HCT116 (cell line): ENCODE results near the gene OGG1. TPM values are rescaled to one million over a fixed set of nuclear protein-coding genes. Genes with fewer than 3 reads are reported as not detected.

Experiments used
- ATAC-seq: fragments of 200-7000 bp; cut with Tn5 transposase; 2 replicates; pipeline ENCODE4 v1.9.1; 2020; ENCODE audit warnings: mild to moderate bottlenecking, moderate library complexity
- BruUV-seq: library from RNA; stranded (reverse); fragments of 400-500 nt; replicated peaks from 2 replicates; lab custom pipeline; 2021; lab: Mats Ljungman, UMichigan
- CTCF ChIA-PET: fragments of 300-600 bp; sonication (Branson Sonifier 250); formaldehyde crosslinking; loops from one replicate; lab custom pipeline; 2021; ENCODE audit warnings: antibody characterized with exemption; lab: Charles Lee
- POLR2A ChIA-PET: fragments of 300-600, 350-600 bp; sonication (Branson Sonifier 250); formaldehyde crosslinking; loops from one replicate; lab custom pipeline; 2021; ENCODE audit warnings: antibody characterized with exemption; lab: Charles Lee
- RAD21 ChIA-PET, 2 experiments: fragments of 300-600 bp; sonication (Branson Sonifier 250); formaldehyde crosslinking; loops; one replicate each; lab custom pipeline; 2023; ENCODE audit warnings: low total read pairs in 2 of 2; ENCODE audit not compliant: uncharacterized antibody in 2 of 2, unreplicated experiment in 2 of 2, low non-redundant PET in 1 of 2; lab: Charles Lee
- DNase-seq: peaks from one replicate; pipeline ENCODE4 v3.0.0-alpha.2; 2010; ENCODE audit warnings: low read depth, low spot score
- H2AFZ ChIP-seq: fragments of 200-600 bp; shearing (Covaris generic), sonication (generic); 2 replicates; pipeline ENCODE4 v1.6.1; 2017; ENCODE audit warnings: low read depth, mixed run types, mixed read lengths, antibody characterized with exemption, low read length; ENCODE audit not compliant: poor library complexity, severe bottlenecking
- H3K27ac ChIP-seq: 2 replicates; pipeline ENCODE4 v1.5.1; 2012; ENCODE audit warnings: low read depth, low read length
- H3K27me3 ChIP-seq: fragments of 200-600 bp; sonication (generic); 2 replicates; pipeline ENCODE4 v1.6.1; 2016; ENCODE audit warnings: mixed run types, low read length, mixed read lengths; ENCODE audit not compliant: insufficient read depth
- H3K36me3 ChIP-seq, 2 experiments: fragments of 200-500 bp in 1 of 2; fragments of 200-600 bp in 1 of 2; sonication (Bioruptor generic) in 1 of 2; sonication (generic) in 1 of 2; 2 replicates each; pipeline versions ENCODE4 v1.5.1 to v1.6.1; 2014 to 2016; ENCODE audit warnings: low read length in 2 of 2, inconsistent platforms in 1 of 2, mixed read lengths in 1 of 2, mixed run types in 1 of 2; ENCODE audit not compliant: insufficient read depth in 2 of 2, control insufficient read depth in 1 of 2
- H3K4me1 ChIP-seq, 2 experiments: fragments of 200-600 bp in 1 of 2; sonication (generic) in 1 of 2; 2 replicates each; pipeline versions ENCODE4 v1.5.1 to v1.6.1; 2012 to 2017; ENCODE audit warnings: low read length in 2 of 2, inconsistent platforms in 1 of 2, mild to moderate bottlenecking in 1 of 2, mixed read lengths in 1 of 2, mixed run types in 1 of 2, moderate library complexity in 1 of 2; ENCODE audit not compliant: insufficient read depth in 2 of 2, control insufficient read depth in 1 of 2
- H3K4me2 ChIP-seq: fragments of 200-600 bp; sonication (generic); 2 replicates; pipeline ENCODE4 v1.6.1; 2017; ENCODE audit warnings: mixed run types, low read length, mixed read lengths
- H3K4me3 ChIP-seq, 2 experiments: fragments of 200-600 bp in 1 of 2; sonication (generic) in 1 of 2; replicated peaks in 1 of 2; 2 replicates each; pipeline ENCODE4 v1.5.1; 2011 to 2016; ENCODE audit warnings: low read length in 2 of 2, control low read depth in 1 of 2, low read depth in 1 of 2, mild to moderate bottlenecking in 1 of 2, mixed read lengths in 1 of 2, mixed run types in 1 of 2
- H3K79me2 ChIP-seq: fragments of 200-600 bp; sonication (generic); 2 replicates; pipeline ENCODE4 v1.6.1; 2017; ENCODE audit warnings: mild to moderate bottlenecking, mixed run types, low read length, moderate library complexity, mixed read lengths; ENCODE audit not compliant: insufficient read depth
- H3K9ac ChIP-seq: fragments of 200-600 bp; sonication (generic); 2 replicates; pipeline ENCODE4 v1.6.1; 2016; ENCODE audit warnings: low read length, mixed read lengths
- H3K9me2 ChIP-seq: fragments of 200-600 bp; sonication (generic), shearing (Covaris generic); 2 replicates; pipeline ENCODE4 v1.6.1; 2017; ENCODE audit warnings: mixed run types, mild to moderate bottlenecking, moderate library complexity; ENCODE audit not compliant: insufficient read depth
- H3K9me3 ChIP-seq, 2 experiments: fragments of 200-500 bp in 1 of 2; fragments of 200-600 bp in 1 of 2; sonication (Bioruptor generic) in 1 of 2; sonication (generic) in 1 of 2; 2 replicates each; pipeline ENCODE4 v1.6.1; 2014 to 2017; ENCODE audit warnings: low read length in 2 of 2, mixed read lengths in 2 of 2, inconsistent platforms in 1 of 2, low read depth in 1 of 2, mild to moderate bottlenecking in 1 of 2, mixed run types in 1 of 2, moderate library complexity in 1 of 2; ENCODE audit not compliant: control insufficient read depth in 1 of 2, insufficient read depth in 1 of 2
- H4K20me1 ChIP-seq: fragments of 200-600 bp; sonication (generic), shearing (Covaris generic); 2 replicates; pipeline ENCODE4 v1.6.1; 2017; ENCODE audit warnings: mixed run types, mild to moderate bottlenecking, moderate library complexity; ENCODE audit not compliant: insufficient read depth
- EGR1 ChIP-seq: IDR thresholded peaks from 2 replicates; pipeline ENCODE4 v1.6.1; 2012; ENCODE audit warnings: low read depth
- EZH2phosphoT487 ChIP-seq: fragments of 200-600 bp; IDR thresholded peaks from 2 replicates; pipeline ENCODE4 v1.6.1; 2018; ENCODE audit warnings: antibody characterized with exemption, borderline replicate concordance
- SIN3A ChIP-seq: IDR thresholded peaks from 2 replicates; pipeline ENCODE4 v1.6.1; 2012; ENCODE audit warnings: low read depth
- intact Hi-C: fragments of 100-400 bp; cut with micrococcal nuclease; formaldehyde crosslinking; loops from 2 replicates; pipeline ENCODE4 v1.10.0; 2022
- total RNA-seq: library from RNA; stranded (reverse); gene quantifications from one replicate; pipeline ENCODE4 v1.2.1, GENCODE V29; 2021; ENCODE audit not compliant: unreplicated experiment
- TF ChIP-seq, protein P1 (sequence below): IDR thresholded peaks from 2 replicates; pipeline ENCODE4 v1.6.1; 2011; ENCODE audit warnings: mild to moderate bottlenecking, low read length, moderate library complexity; ENCODE audit not compliant: insufficient replicate concordance; ENCODE audit errors: extremely low read depth
- TF ChIP-seq, protein P2 (sequence below), 3 experiments: fragments of 200-600 bp in 1 of 3; sonication (generic) in 1 of 3; IDR thresholded peaks in 2 of 3; conservative IDR thresholded peaks in 1 of 3; 2 replicates each; pipeline ENCODE4 v1.5.1; 2012 to 2017; ENCODE audit warnings: low read depth in 2 of 3, low read length in 2 of 3, antibody characterized with exemption in 1 of 3, borderline replicate concordance in 1 of 3, control low read depth in 1 of 3, mild to moderate bottlenecking in 1 of 3, mixed read lengths in 1 of 3, mixed run types in 1 of 3, moderate library complexity in 1 of 3; ENCODE audit not compliant: insufficient read depth in 1 of 3

OGG1 gene
- total RNA-seq, 1 experiment from 2014 or later = 16.3 TPM

DNA sequence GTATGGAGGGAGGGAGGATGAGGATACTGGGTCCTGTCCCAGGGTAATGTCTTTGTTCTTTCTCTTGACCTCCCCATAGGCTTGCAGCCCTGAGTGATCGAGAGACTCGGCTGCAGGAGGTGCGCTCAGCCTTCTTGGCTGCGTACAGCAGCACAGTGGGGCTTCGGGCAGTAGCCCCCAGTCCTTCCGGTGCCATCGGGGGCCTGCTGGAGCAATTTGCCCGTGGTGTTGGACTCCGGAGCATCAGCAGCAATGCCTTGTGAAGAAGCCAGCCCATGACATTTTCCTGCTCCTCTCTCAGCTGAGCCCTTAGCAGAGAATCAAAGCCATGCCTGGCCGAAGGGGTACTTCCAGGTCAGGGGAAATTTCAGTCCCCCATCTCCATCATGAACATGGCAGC lies 48.0 kb upstream of the OGG1 start:
- Histone ChIP-seq H3K9me3 (no peaks in the 10 kb centered on the region), H3K79me2 (no peaks in the 10 kb centered on the region), H4K20me1 (no peaks in the 10 kb centered on the region), H2AFZ (no peak overlapping the region), H3K27me3 (no peaks in the 10 kb centered on the region), H3K36me3 (peaks cover 0 to 3% of the 10 kb centered on the region in 2 experiments; a peak in 1 of 4 replicates), H3K4me3 (no peak overlapping the region), H3K9ac (no peak overlapping the region), H3K9me2 (no peaks in the 10 kb centered on the region), H3K4me2 (no peak overlapping the region), H3K4me1 (peaks cover 0 to 9% of the 10 kb centered on the region in 2 experiments; a peak in 2 of 4 replicates), H3K27ac (no peak overlapping the region)
- DNase-seq (no peak), ATAC-seq (no peak)
- CTCF ChIA-PET = no interaction called here
- no TSS peak for BruUV-seq
- intact Hi-C loops = no loop called here
- TF ChIP-seq, protein P1, sequence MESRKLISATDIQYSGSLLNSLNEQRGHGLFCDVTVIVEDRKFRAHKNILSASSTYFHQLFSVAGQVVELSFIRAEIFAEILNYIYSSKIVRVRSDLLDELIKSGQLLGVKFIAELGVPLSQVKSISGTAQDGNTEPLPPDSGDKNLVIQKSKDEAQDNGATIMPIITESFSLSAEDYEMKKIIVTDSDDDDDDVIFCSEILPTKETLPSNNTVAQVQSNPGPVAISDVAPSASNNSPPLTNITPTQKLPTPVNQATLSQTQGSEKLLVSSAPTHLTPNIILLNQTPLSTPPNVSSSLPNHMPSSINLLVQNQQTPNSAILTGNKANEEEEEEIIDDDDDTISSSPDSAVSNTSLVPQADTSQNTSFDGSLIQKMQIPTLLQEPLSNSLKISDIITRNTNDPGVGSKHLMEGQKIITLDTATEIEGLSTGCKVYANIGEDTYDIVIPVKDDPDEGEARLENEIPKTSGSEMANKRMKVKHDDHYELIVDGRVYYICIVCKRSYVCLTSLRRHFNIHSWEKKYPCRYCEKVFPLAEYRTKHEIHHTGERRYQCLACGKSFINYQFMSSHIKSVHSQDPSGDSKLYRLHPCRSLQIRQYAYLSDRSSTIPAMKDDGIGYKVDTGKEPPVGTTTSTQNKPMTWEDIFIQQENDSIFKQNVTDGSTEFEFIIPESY = no peak
- no peak for TF ChIP-seq EGR1
- TF ChIP-seq SIN3A = no peak
- TF ChIP-seq, protein P2, sequence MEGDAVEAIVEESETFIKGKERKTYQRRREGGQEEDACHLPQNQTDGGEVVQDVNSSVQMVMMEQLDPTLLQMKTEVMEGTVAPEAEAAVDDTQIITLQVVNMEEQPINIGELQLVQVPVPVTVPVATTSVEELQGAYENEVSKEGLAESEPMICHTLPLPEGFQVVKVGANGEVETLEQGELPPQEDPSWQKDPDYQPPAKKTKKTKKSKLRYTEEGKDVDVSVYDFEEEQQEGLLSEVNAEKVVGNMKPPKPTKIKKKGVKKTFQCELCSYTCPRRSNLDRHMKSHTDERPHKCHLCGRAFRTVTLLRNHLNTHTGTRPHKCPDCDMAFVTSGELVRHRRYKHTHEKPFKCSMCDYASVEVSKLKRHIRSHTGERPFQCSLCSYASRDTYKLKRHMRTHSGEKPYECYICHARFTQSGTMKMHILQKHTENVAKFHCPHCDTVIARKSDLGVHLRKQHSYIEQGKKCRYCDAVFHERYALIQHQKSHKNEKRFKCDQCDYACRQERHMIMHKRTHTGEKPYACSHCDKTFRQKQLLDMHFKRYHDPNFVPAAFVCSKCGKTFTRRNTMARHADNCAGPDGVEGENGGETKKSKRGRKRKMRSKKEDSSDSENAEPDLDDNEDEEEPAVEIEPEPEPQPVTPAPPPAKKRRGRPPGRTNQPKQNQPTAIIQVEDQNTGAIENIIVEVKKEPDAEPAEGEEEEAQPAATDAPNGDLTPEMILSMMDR (IDR thresholded peaks at IDR 0.05 in 2 of 3, conservative IDR thresholded peaks at IDR 0.05 in 1 of 3; ENCODE audit: borderline replicate concordance in 1 of 3, insufficient read depth in 1 of 3, low read depth in 2 of 3, low read length in 2 of 3) = no peak
- no peak for TF ChIP-seq EZH2phosphoT487
- RAD21 ChIA-PET = no interaction called here
- POLR2A ChIA-PET = no interaction called here
